Adipose tissue (tissue), 3 donors: ENCODE results near the gene CCDC61. TPM values are rescaled to one million over a fixed set of nuclear protein-coding genes. Genes with fewer than 3 reads are reported as not detected.

Source experiments
- H3K27ac ChIP-seq: one replicate; pipeline ENCODE4 v1.5.1; 2013; ENCODE audit warnings: low read depth, low read length
- whole genome bisulfite sequencing, 3 donors: extraction: QIAGEN DNeasy Blood & Tissue Kit; methylation state at CpG; one replicate each; pipeline ENCODE4 v1.1.7; 2013; 5-methylcytosine and 5-hydroxymethylcytosine counted together
- polyA plus RNA-seq, 3 donors: library from polyadenylated mRNA; stranded (reverse); fragments of 200-250 nt; gene quantifications; one replicate each; pipeline ENCODE4 v1.2.3, GENCODE V29; 2013
- donor health status: healthy with polysubstance abuse.
- donor health status: Bipolar disorder and iron deficiency.
- donor health status: healthy.

Gene CCDC61
- polyA plus RNA-seq, 3 donors: 7.2 to 8.6 (median 7.8) TPM

- H3K27ac ChIP-seq: no peak overlapping the region
- WGBS, 3 donors: 51 to 69% (median 60%) methylated on average over 12 of the region's 12 CpGs
Measured at GRCh38 chr19:46030812-46031550, 35.7 kb downstream of the CCDC61 start.

GRCh38 chr19:46031781-46032596 is 36.7 kb downstream of the CCDC61 start:
- no peak overlapping the region for H3K27ac ChIP-seq
- WGBS, 3 donors: 61 to 85% (median 82%) methylated on average over 5 of the region's 5 CpGs

- WGBS, 3 donors: 80 to 94% (median 84%) methylated on average over 3 of the region's 3 CpGs
- H3K27ac ChIP-seq: no peak overlapping the region
Measured at GRCh38 chr19:46032597-46033025, 37.3 kb downstream of the CCDC61 start.

GRCh38 chr19:46033401-46033800 is 38.1 kb downstream of the CCDC61 start:
- H3K27ac ChIP-seq: no peak overlapping the region
- WGBS, 3 donors: 85 to 96% (median 91%) methylated on average over 11 of the region's 11 CpGs

- WGBS, 3 donors: 68 to 81% (median 80%) methylated on average over 6 of the region's 6 CpGs
- no peak overlapping the region for H3K27ac ChIP-seq
Measured at GRCh38 chr19:46035546-46035945, 40.3 kb downstream of the CCDC61 start.

GRCh38 chr19:46035986-46036743 is 40.9 kb downstream of the CCDC61 start:
- WGBS, 3 donors: 73 to 86% (median 79%) methylated on average over 13 of the region's 13 CpGs
- H3K27ac ChIP-seq: no peak overlapping the region

- WGBS, 3 donors: 47 to 73% (median 63%) methylated on average over 3 of the region's 3 CpGs
- H3K27ac ChIP-seq: no peak overlapping the region
Measured at GRCh38 chr19:46036744-46037128, 41.5 kb downstream of the CCDC61 start.

GRCh38 chr19:46040125-46040524 is 44.9 kb downstream of the CCDC61 start:
- H3K27ac ChIP-seq: no peak overlapping the region
- 75 to 92% (median 89%) methylated on average over 6 of the region's 6 CpGs for WGBS, 3 donors

- no peak within 1 kb of the TSS for H3K27ac ChIP-seq
- WGBS, 3 donors: 51 to 57% (median 52%) methylated on average over 7 of the region's 7 CpGs
Measured at GRCh38 chr19:46040952-46041500, 45.8 kb downstream of the CCDC61 start, which contains the start of gene IGFL4. Gene IGFL4 (minus strand): TSS chr19:46041002. CDS start chr19:46040962, 40 bp downstream.

GRCh38 chr19:46042252-46042883 is 47.1 kb downstream of the CCDC61 start:
- H3K27ac ChIP-seq: no peak overlapping the region
- 70 to 84% (median 78%) methylated on average over 5 of the region's 5 CpGs for WGBS, 3 donors

- 87 to 90% (median 88%) methylated on average over 1 of the region's 1 CpG for whole genome bisulfite sequencing, 3 donors
- H3K27ac ChIP-seq: no peak overlapping the region
Measured at GRCh38 chr19:46043519-46043918, 48.3 kb downstream of the CCDC61 start.

GRCh38 chr19:46049597-46049996 is 54.3 kb downstream of the CCDC61 start:
- no peak overlapping the region for H3K27ac ChIP-seq
- 25 to 43% (median 31%) methylated on average over 7 of the region's 7 CpGs for WGBS, 3 donors

GRCh38 chr19:46052896-46053295 is 57.6 kb downstream of the CCDC61 start:
- WGBS, 3 donors: 56 to 62% (median 57%) methylated on average over 4 of the region's 4 CpGs
- no peak overlapping the region for H3K27ac ChIP-seq

GRCh38 chr19:46056536-46056935 is 61.3 kb downstream of the CCDC61 start:
- no peak overlapping the region for H3K27ac ChIP-seq
- WGBS, 3 donors: 46 to 51% (median 47%) methylated on average over 4 of the region's 4 CpGs

- no peak overlapping the region for H3K27ac ChIP-seq
Measured at GRCh38 chr19:46058778-46059177, 63.5 kb downstream of the CCDC61 start.

GRCh38 chr19:46060012-46060411 is 64.7 kb downstream of the CCDC61 start:
- H3K27ac ChIP-seq: no peak overlapping the region
- 78 to 92% (median 85%) methylated on average over 2 of the region's 2 CpGs for WGBS, 3 donors

More at GRCh38 chr19:46058778-46059177, 63.5 kb downstream of the CCDC61 start:
- 89% methylated on average over 3 of the region's 3 CpGs for WGBS, 3 donors

GRCh38 chr19:46063201-46063600 is 67.9 kb downstream of the CCDC61 start:
- no peak overlapping the region for H3K27ac ChIP-seq
- 66 to 68% (median 67%) methylated on average over 3 of the region's 3 CpGs for WGBS, 3 donors

GRCh38 chr19:46065486-46066071 is 70.3 kb downstream of the CCDC61 start:
- WGBS, 3 donors: 66 to 72% (median 71%) methylated on average over 7 of the region's 7 CpGs
- no peak overlapping the region for H3K27ac ChIP-seq
